ENCODE data around the gene GPR52.

The GPR52 gene

GRCh38 chr1:174465855-174466254, 18.1 kb downstream of the GPR52 start:
- no peaks in the 10 kb centered on the region for H3K27me3 ChIP-seq (ENCODE audit: control insufficient read depth in 1 of 2, insufficient read depth in 2 of 2, low read length in 2 of 2)
- H3K4me1 ChIP-seq (ENCODE audit: control insufficient read depth, insufficient read depth, low read length): no peaks in the 10 kb centered on the region
- no peaks in the 10 kb centered on the region for H3K36me3 ChIP-seq (ENCODE audit: control insufficient read depth in 2 of 2, insufficient read depth in 2 of 2, low read length in 2 of 2)
- no peak overlapping the region for H3K27ac ChIP-seq (ENCODE audit: low read length)
- H3K9ac ChIP-seq (ENCODE audit: low read length in 2 of 2): no peak overlapping the region
- H3K4me3 ChIP-seq (ENCODE audit: low read length in 2 of 2): no peak overlapping the region
- no peaks in the 10 kb centered on the region for H3K9me3 ChIP-seq (ENCODE audit: control insufficient read depth in 2 of 2, low read length in 2 of 2)

- H3K27ac ChIP-seq (ENCODE audit: low read length): no peak overlapping the region
- H3K36me3 ChIP-seq (ENCODE audit: control insufficient read depth in 2 of 2, insufficient read depth in 2 of 2, low read length in 2 of 2): no peaks in the 10 kb centered on the region
- no peak overlapping the region for H3K4me3 ChIP-seq (ENCODE audit: low read length in 2 of 2)
- no peak overlapping the region for H3K9ac ChIP-seq (ENCODE audit: low read length in 2 of 2)
- H3K27me3 ChIP-seq (ENCODE audit: control insufficient read depth in 1 of 2, insufficient read depth in 2 of 2, low read length in 2 of 2): no peaks in the 10 kb centered on the region
- H3K9me3 ChIP-seq (ENCODE audit: control insufficient read depth in 2 of 2, low read length in 2 of 2): no peaks in the 10 kb centered on the region
- H3K4me1 ChIP-seq (ENCODE audit: control insufficient read depth, insufficient read depth, low read length): no peaks in the 10 kb centered on the region
These were observed 18.8 kb downstream of the GPR52 start for GRCh38 chr1:174466607-174467006.

- H3K36me3 ChIP-seq (ENCODE audit: control insufficient read depth in 2 of 2, insufficient read depth in 2 of 2, low read length in 2 of 2): no peaks in the 10 kb centered on the region
- H3K9ac ChIP-seq (ENCODE audit: low read length in 2 of 2): no peak overlapping the region
- no peaks in the 10 kb centered on the region for H3K4me1 ChIP-seq (ENCODE audit: control insufficient read depth, insufficient read depth, low read length)
- H3K9me3 ChIP-seq (ENCODE audit: control insufficient read depth in 2 of 2, low read length in 2 of 2): no peaks in the 10 kb centered on the region
- H3K27me3 ChIP-seq (ENCODE audit: control insufficient read depth in 1 of 2, insufficient read depth in 2 of 2, low read length in 2 of 2): no peaks in the 10 kb centered on the region
- H3K27ac ChIP-seq (ENCODE audit: low read length): no peak overlapping the region
- no peak overlapping the region for H3K4me3 ChIP-seq (ENCODE audit: low read length in 2 of 2)
These were observed 21.3 kb downstream of the GPR52 start for GRCh38 chr1:174469052-174469451.

- Histone ChIP-seq H3K36me3 (ENCODE audit: control insufficient read depth in 2 of 2, insufficient read depth in 2 of 2, low read length in 2 of 2) (no peaks in the 10 kb centered on the region), H3K4me3 (ENCODE audit: low read length in 2 of 2) (no peak overlapping the region), H3K27me3 (ENCODE audit: control insufficient read depth in 1 of 2, insufficient read depth in 2 of 2, low read length in 2 of 2) (no peaks in the 10 kb centered on the region), H3K9ac (ENCODE audit: low read length in 2 of 2) (no peak overlapping the region), H3K4me1 (ENCODE audit: control insufficient read depth, insufficient read depth, low read length) (no peaks in the 10 kb centered on the region), H3K9me3 (ENCODE audit: control insufficient read depth in 2 of 2, low read length in 2 of 2) (no peaks in the 10 kb centered on the region), H3K27ac (ENCODE audit: low read length) (no peak overlapping the region)
These were observed 21.9 kb downstream of the GPR52 start for GRCh38 chr1:174469687-174470086.

- Histone ChIP-seq H3K9ac (ENCODE audit: low read length in 2 of 2) (no peak overlapping the region), H3K27me3 (ENCODE audit: control insufficient read depth in 1 of 2, insufficient read depth in 2 of 2, low read length in 2 of 2) (no peaks in the 10 kb centered on the region), H3K36me3 (ENCODE audit: control insufficient read depth in 2 of 2, insufficient read depth in 2 of 2, low read length in 2 of 2) (no peaks in the 10 kb centered on the region)
These were observed 31.5 kb downstream of the GPR52 start for GRCh38 chr1:174479281-174479680.

GRCh38 chr1:174480324-174480723, 32.6 kb downstream of the GPR52 start:
- no peak overlapping the region for H3K4me3 ChIP-seq (ENCODE audit: low read length in 2 of 2)
- H3K27me3 ChIP-seq (ENCODE audit: control insufficient read depth in 1 of 2, insufficient read depth in 2 of 2, low read length in 2 of 2): no peaks in the 10 kb centered on the region
- H3K9me3 ChIP-seq (ENCODE audit: control insufficient read depth in 2 of 2, low read length in 2 of 2): no peaks in the 10 kb centered on the region
- no peaks in the 10 kb centered on the region for H3K36me3 ChIP-seq (ENCODE audit: control insufficient read depth in 2 of 2, insufficient read depth in 2 of 2, low read length in 2 of 2)
- H3K27ac ChIP-seq (ENCODE audit: low read length): no peak overlapping the region
- H3K4me1 ChIP-seq (ENCODE audit: control insufficient read depth, insufficient read depth, low read length): no peaks in the 10 kb centered on the region
- no peak overlapping the region for H3K9ac ChIP-seq (ENCODE audit: low read length in 2 of 2)

More at GRCh38 chr1:174479281-174479680, 31.5 kb downstream of the GPR52 start:
- no peak overlapping the region for H3K27ac ChIP-seq (ENCODE audit: low read length)
- H3K4me1 ChIP-seq (ENCODE audit: control insufficient read depth, insufficient read depth, low read length): no peaks in the 10 kb centered on the region
- H3K9me3 ChIP-seq (ENCODE audit: control insufficient read depth in 2 of 2, low read length in 2 of 2): no peaks in the 10 kb centered on the region
- H3K4me3 ChIP-seq (ENCODE audit: low read length in 2 of 2): no peak overlapping the region

GRCh38 chr1:174491606-174492005, 43.8 kb downstream of the GPR52 start:
- Histone ChIP-seq H3K9ac (ENCODE audit: low read length in 2 of 2) (no peak overlapping the region), H3K36me3 (ENCODE audit: control insufficient read depth in 2 of 2, insufficient read depth in 2 of 2, low read length in 2 of 2) (no peaks in the 10 kb centered on the region), H3K4me1 (ENCODE audit: control insufficient read depth, insufficient read depth, low read length) (no peaks in the 10 kb centered on the region), H3K9me3 (ENCODE audit: control insufficient read depth in 2 of 2, low read length in 2 of 2) (no peaks in the 10 kb centered on the region), H3K27me3 (ENCODE audit: control insufficient read depth in 1 of 2, insufficient read depth in 2 of 2, low read length in 2 of 2) (no peaks in the 10 kb centered on the region), H3K27ac (ENCODE audit: low read length) (no peak overlapping the region), H3K4me3 (ENCODE audit: low read length in 2 of 2) (no peak overlapping the region)

- H3K9me3 ChIP-seq (ENCODE audit: control insufficient read depth in 2 of 2, low read length in 2 of 2): no peaks in the 10 kb centered on the region
- H3K4me1 ChIP-seq (ENCODE audit: control insufficient read depth, insufficient read depth, low read length): no peaks in the 10 kb centered on the region
- H3K36me3 ChIP-seq (ENCODE audit: control insufficient read depth in 2 of 2, insufficient read depth in 2 of 2, low read length in 2 of 2): no peaks in the 10 kb centered on the region
- H3K9ac ChIP-seq (ENCODE audit: low read length in 2 of 2): no peak overlapping the region
- H3K4me3 ChIP-seq (ENCODE audit: low read length in 2 of 2): no peak overlapping the region
- no peaks in the 10 kb centered on the region for H3K27me3 ChIP-seq (ENCODE audit: control insufficient read depth in 1 of 2, insufficient read depth in 2 of 2, low read length in 2 of 2)
- no peak overlapping the region for H3K27ac ChIP-seq (ENCODE audit: low read length)
These were observed 49.7 kb downstream of the GPR52 start for GRCh38 chr1:174497478-174497877.
